Left lung (tissue), 10 donors: ENCODE measurements around the gene FFAR4. TPM values are rescaled to one million over a fixed set of nuclear protein-coding genes. Genes with fewer than 3 reads are reported as not detected.

Source experiments
- ATAC-seq: fragments of 200-7000 bp; cut with Tn5 transposase; one replicate; pipeline ENCODE4 v1.9.1; 2020; ENCODE audit warnings: moderate library complexity
- DNase-seq, 4 donors: peaks; one replicate each; pipeline ENCODE4 v3.0.0-alpha.2; 2013 to 2020
- H3K27ac ChIP-seq, 2 donors: fragments of 200-600 bp; sonication (generic) in 1 of 2; one replicate each; pipeline versions ENCODE4 v1.5.0 to v1.8.0; 2020 to 2021
- H3K27me3 ChIP-seq, 2 donors: fragments of 200-600 bp; sonication (generic) in 1 of 2; one replicate each; pipeline versions ENCODE4 v1.5.0 to v1.8.0; 2020 to 2021
- H3K36me3 ChIP-seq, 2 donors: fragments of 200-600 bp; sonication (generic) in 1 of 2; one replicate each; pipeline versions ENCODE4 v1.5.0 to v1.8.0; 2020 to 2021
- H3K4me1 ChIP-seq, 2 donors: fragments of 200-600 bp; one replicate each; pipeline ENCODE4 v1.8.0; 2021
- H3K4me3 ChIP-seq, 2 donors: fragments of 200-600 bp; sonication (generic) in 1 of 2; one replicate each; pipeline versions ENCODE4 v1.5.0 to v1.8.0; 2020 to 2021; ENCODE audit warnings: mild to moderate bottlenecking in 1 of 2
- H3K9me3 ChIP-seq, 2 donors: fragments of 200-600 bp; sonication (generic) in 1 of 2; one replicate each; pipeline versions ENCODE4 v1.5.0 to v1.8.0; 2020 to 2021
- CTCF ChIP-seq, 2 donors: fragments of 200-600 bp; sonication (generic) in 1 of 2; IDR thresholded peaks; one replicate each; pipeline versions ENCODE4 v1.5.0 to v1.8.0; 2021; ENCODE audit warnings: antibody characterized with exemption in 2 of 2
- intact Hi-C, 2 donors: fragments of 100-400 bp; cut with DNase I; formaldehyde crosslinking; loops; one replicate each; pipeline versions ENCODE4 v1.11.2 to v1.14.2; 2022
- polyA plus RNA-seq, 6 donors: library from polyadenylated mRNA; unstranded; fragments of 120-200 nt; gene quantifications; one replicate each; pipeline ENCODE4 v1.2.1, GENCODE V29; 2013; ENCODE audit not compliant: insufficient read length in 6 of 6
- total RNA-seq, 2 donors: library from RNA; stranded (reverse); fragmentation: NEBNext Ultra II Directional; extraction: Animal tissue kit (Norgen Biotek cat#: 25700); gene quantifications; one replicate each; pipeline ENCODE4 v1.2.1, GENCODE V29; 2021
- donor health status: DM: no; HTN: yes; CAD: no.
- donor health status: DM: no; HTN: no; CAD: no.

The FFAR4 gene
- total and polyA plus RNA-seq, 8 donors, result 0.07 to 4.0 (median 0.20) TPM

DNA sequence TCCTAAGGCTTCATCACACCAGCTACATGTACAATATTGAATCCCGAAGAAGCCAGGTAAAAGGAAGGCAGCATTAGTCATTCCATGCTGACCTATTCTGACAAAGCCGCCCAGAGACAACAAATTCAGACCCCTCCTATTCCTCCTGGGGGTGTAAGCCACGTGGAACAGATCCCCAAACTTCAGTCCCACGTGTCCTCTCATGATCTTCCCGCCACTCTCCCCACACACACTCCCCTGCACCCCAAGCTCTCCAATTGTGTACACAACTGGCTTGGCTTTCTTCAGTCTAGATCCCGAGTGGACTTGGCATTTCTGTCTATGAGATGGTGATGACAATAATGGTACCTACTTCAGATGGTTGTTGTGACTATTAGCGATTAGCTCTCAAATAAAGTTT is 54.5 kb downstream of the FFAR4 start:
- TF ChIP-seq CTCF (IDR thresholded peaks at IDR 0.05), result no peak
- no peaks in the 10 kb centered on the region for H3K36me3 ChIP-seq
- DNase-seq (no peak), ATAC-seq (no peak)
- no peak overlapping the region for H3K27ac ChIP-seq
- no peaks in the 10 kb centered on the region for H3K4me1 ChIP-seq
- H3K27me3 ChIP-seq, result peaks cover 0 to 5% of the 10 kb centered on the region in 2 donors
- intact Hi-C loops, result no loop called here
- no peak overlapping the region for H3K4me3 ChIP-seq
- H3K9me3 ChIP-seq, result no peaks in the 10 kb centered on the region

DNA sequence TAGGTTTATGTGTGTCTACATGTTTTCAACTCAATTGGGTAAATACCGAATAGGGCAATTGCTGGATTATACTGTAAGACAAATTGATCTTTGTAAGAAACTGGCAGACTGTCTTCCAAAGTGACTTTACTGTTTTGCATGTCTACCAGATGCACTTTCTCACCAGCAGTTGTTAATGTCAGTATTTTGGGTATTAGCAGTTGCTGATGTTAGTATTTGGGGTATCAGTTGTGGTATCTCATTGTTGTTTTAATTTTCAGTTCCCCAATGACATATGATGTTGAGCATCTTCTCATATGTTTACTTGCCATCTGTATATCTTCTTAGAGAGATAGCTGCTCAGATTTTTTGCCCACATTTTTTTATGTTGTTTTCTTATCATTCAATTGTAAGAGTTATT is 56.5 kb downstream of the FFAR4 start:
- TF ChIP-seq CTCF (IDR thresholded peaks at IDR 0.05), result no peak
- Histone ChIP-seq H3K36me3 (no peaks in the 10 kb centered on the region), H3K27me3 (peaks cover 0 to 5% of the 10 kb centered on the region in 2 donors), H3K4me3 (no peak overlapping the region), H3K27ac (no peak overlapping the region), H3K9me3 (no peaks in the 10 kb centered on the region), H3K4me1 (no peaks in the 10 kb centered on the region)
- no peak for DNase-seq
- intact Hi-C loops, result no loop called here
- ATAC-seq, result no peak

- Histone ChIP-seq H3K4me1 (no peaks in the 10 kb centered on the region), H3K4me3 (no peak overlapping the region), H3K9me3 (no peaks in the 10 kb centered on the region), H3K27ac (no peak overlapping the region), H3K36me3 (no peaks in the 10 kb centered on the region), H3K27me3 (peaks cover 0 to 4% of the 10 kb centered on the region in 2 donors)
- intact Hi-C loops, result no loop called here
- no peak for TF ChIP-seq CTCF (IDR thresholded peaks at IDR 0.05)
- DNase-seq, result no peak
- ATAC-seq, result no peak
Measured at GRCh38 chr10:93628858-93629257, 62.4 kb downstream of the FFAR4 start.

DNA sequence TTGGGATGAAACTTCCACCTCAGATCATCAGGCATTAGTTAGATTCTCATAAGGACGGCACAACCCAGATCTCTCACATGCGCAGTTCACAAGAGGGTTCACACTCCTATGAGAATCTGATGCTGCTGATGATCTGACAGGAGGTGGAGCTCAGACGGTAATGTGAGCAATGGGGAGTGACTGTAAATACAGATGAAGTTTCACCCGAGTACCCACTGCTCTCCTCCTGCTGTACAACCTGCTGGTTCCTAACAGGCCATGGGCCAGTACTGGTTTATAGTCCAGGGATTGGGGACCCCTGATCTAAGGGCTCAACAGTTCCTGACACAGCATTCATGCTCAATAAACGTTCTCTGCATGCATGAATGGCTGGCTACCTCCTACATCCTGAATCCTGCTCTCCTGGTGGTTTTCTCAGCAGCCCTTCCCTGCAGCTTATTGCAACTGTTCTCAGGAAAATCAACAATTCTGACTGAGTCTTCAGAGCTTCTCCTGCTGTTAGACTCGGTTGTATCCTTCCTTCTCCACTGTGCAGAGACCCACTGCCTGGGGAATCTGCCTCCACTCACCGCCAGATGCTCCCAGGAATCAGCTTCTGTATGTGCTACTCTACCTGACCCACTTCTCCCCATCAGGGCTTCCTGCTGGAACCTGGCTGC is 63.3 kb downstream of the FFAR4 start:
- ATAC-seq (no peak), DNase-seq (no peak)
- intact Hi-C loops, result no loop called here

More for the DNA sequence above, 63.3 kb downstream of the FFAR4 start:
- no peak overlapping the region for H3K4me3 ChIP-seq
- no peak for TF ChIP-seq CTCF (IDR thresholded peaks at IDR 0.05)
- H3K36me3 ChIP-seq, result no peaks in the 10 kb centered on the region
- no peak overlapping the region for H3K27ac ChIP-seq
- no peaks in the 10 kb centered on the region for H3K4me1 ChIP-seq
- no peaks in the 10 kb centered on the region for H3K9me3 ChIP-seq
- H3K27me3 ChIP-seq, result peaks cover 0 to 4% of the 10 kb centered on the region in 2 donors
